AG09309 (cell line): ENCODE measurements around the gene TRAF1.

Source experiments
- DNase-seq: peaks from one replicate; pipeline ENCODE4 v3.0.0-alpha.2; 2010; ENCODE audit warnings: low read depth
- H3K4me3 ChIP-seq: 2 replicates; pipeline ENCODE4 v1.5.1; 2011; ENCODE audit warnings: mild to moderate bottlenecking, low read depth, low read length, moderate library complexity; ENCODE audit not compliant: control insufficient read depth
- CTCF ChIP-seq: IDR thresholded peaks from 2 replicates; pipeline ENCODE4 v1.5.1; 2011; ENCODE audit warnings: mild to moderate bottlenecking, low read depth, low read length, inconsistent platforms; ENCODE audit not compliant: insufficient read depth, control insufficient read depth; ENCODE audit errors: missing control alignments

The TRAF1 gene

DNA sequence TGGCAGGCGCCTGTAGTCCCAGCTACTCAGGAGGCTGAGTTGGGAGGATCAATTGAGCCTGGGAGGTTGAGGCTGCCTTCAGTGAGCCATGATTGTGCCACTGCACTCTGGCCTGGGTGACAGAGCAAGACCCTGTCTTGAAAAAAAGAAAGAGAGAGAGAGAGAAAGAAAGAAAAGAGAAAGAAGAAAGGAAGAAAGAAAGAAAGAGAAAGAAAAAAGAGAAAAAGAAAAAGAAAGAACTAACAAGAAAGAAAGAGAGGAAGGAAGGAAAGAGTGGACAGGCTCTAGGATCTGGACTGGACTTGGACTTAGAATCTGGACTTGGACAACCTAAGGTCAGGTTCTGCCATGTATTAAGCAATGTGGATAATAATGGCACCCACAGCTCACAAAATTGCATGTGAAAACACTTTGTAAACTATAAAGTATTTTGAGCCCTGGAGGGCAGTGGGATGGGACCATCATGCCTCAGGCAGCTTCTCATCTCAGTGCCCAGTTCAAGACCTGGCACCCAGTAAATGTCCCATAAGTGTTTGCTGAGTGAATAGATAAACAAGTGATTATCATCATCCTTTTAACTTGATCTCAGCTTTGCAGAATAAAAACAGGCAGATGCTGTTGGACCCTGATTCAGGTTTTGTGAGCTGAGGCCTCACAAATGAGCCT lies 36.9 kb downstream of the TRAF1 start:
- no peak for DNase-seq
- no peak overlapping the region for H3K4me3 ChIP-seq
- no peak for TF ChIP-seq CTCF

- no peak overlapping the region for H3K4me3 ChIP-seq
- no peak for TF ChIP-seq CTCF
- DNase-seq = no peak
Measured at GRCh38 chr9:120888626-120889025, 38.0 kb downstream of the TRAF1 start.

DNA sequence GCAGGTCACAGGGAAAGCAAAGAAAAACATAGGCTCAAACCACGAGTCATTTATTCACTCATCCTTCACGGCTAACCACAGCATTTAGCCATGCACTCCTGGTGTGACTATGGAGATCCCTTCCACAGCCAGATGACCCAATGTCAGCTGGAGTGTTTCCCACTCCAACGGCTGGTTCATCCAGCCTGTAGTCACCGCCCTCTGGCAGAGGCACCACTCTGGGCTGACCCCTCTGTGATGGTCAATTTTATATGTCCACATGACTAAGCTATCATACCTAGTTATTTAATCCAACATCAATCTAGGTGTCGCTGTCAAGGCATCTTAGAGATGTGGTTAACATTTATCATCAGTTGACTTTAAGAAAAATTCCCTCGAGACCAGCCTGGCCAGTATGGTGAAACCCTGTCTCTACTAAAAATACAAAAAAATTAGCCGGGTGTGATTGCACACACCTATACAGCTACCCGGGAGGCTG lies 40.1 kb downstream of the TRAF1 start:
- TF ChIP-seq CTCF = no peak
- no peak overlapping the region for H3K4me3 ChIP-seq
- DNase-seq = no peak

DNA sequence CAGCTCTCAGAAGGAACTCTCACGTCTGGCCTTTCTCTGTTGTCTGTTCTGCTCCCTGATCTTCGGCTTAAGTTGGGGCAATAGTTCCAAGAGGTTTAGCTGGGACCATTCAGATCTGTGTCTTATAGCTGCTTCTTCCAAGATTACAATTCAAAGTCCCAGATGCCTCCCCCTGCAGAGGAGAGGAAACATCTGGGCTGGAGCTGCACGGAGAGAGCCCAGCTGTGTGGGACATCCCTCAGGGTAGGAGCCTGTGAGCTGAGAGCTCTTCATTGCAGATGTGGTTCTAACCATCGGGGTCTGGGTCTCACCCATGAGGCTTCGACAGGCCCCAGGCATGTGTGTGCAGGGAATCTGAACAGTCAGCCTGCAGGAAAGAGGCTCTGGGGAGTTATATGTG lies 40.6 kb downstream of the TRAF1 start:
- no peak for DNase-seq
- H3K4me3 ChIP-seq = no peak overlapping the region
- TF ChIP-seq CTCF = no peak

DNA sequence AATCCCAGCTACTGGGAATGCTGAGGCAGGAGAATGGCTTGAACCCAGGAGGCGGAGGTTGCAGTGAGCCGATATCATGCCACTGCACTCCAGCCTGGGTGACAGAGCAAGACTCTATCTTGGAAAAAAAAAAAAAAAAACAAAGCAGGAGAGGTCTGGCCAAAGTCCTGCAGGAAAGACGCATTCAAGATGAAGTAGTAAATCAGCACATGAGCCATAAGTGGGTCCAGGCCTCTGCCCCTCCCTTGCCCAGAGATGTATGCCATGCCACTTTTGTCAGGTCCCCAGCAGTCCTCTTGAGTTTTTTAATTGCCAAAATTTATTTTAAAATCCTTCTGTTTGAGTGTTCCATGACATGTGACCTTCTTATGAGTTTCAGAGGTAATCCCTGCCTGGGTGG lies 41.1 kb downstream of the TRAF1 start:
- H3K4me3 ChIP-seq = no peak overlapping the region
- no peak for TF ChIP-seq CTCF
- DNase-seq = no peak

DNA sequence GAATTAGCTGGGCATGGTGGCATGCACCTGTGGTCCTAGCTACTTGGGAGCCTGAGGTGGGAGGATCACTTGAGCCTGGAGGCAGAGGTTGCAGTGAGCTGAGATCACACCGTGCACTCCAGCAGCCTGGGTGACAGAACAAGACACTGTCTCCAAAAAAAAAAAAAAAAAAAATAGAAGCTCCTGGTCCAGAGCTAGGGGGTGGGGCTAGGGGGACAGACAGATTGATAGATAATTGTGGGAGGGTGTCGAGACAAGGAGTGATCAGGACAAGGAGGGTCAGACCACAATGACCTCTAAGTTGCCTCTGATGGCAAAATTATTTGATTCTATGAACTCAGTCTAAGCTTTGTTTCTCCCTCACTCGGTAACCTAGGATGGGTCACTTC lies 43.0 kb downstream of the TRAF1 start:
- no peak for TF ChIP-seq CTCF
- DNase-seq = no peak
- no peak overlapping the region for H3K4me3 ChIP-seq
